HEK293 (cell line): ENCODE data around the gene KLHL29.

ENCODE experiments used
- CTCF ChIP-seq: fragments of 450-650 bp; formaldehyde crosslinking; IDR thresholded peaks from 2 replicates; pipeline ENCODE4 v1.5.1; 2016; ENCODE audit warnings: missing biosample characterization, missing genetic modification characterization
- PATZ1 ChIP-seq: fragments of 450-650 bp; formaldehyde crosslinking; IDR thresholded peaks from 2 replicates; pipeline ENCODE4 v1.5.1; 2016; ENCODE audit warnings: missing biosample characterization, missing genetic modification characterization
- ZNF350 ChIP-seq: fragments of 450-650 bp; formaldehyde crosslinking; IDR thresholded peaks from 2 replicates; pipeline ENCODE4 v1.5.0; 2017; ENCODE audit warnings: missing biosample characterization, mild to moderate bottlenecking, missing genetic modification characterization
- ZNF677 ChIP-seq: fragments of 450-650 bp; IDR thresholded peaks from 2 replicates; pipeline ENCODE4 v1.5.0; 2018; ENCODE audit warnings: missing biosample characterization, mild to moderate bottlenecking, missing genetic modification characterization, moderate library complexity

- TF ChIP-seq PATZ1 (tag by site-specific recombination) (no peak), CTCF (no peak), ZNF677 (tag by site-specific recombination) (no peak), ZNF350 (tag by site-specific recombination) (no peak)
Observed at GRCh38 chr2:23393722-23394121, 8.7 kb downstream of the KLHL29 start.
